HepG2 (cell line): ENCODE measurements around the gene IFNK. TPM values are rescaled to one million over a fixed set of nuclear protein-coding genes. Genes with fewer than 3 reads are reported as not detected.

Experiments
- ATAC-seq: fragments of 200-7000 bp; cut with Tn5 transposase; 3 replicates; pipeline ENCODE4 v1.9.1; 2020; ENCODE audit warnings: mild to moderate bottlenecking, moderate library complexity
- BruUV-seq: library from RNA; stranded (reverse); fragments of 400-500 nt; replicated peaks from 2 replicates; lab custom pipeline; 2021; lab: Mats Ljungman, UMichigan
- CTCF ChIA-PET: fragments of 300-600 bp; formaldehyde crosslinking; extraction: SDS; loops from one replicate; lab custom pipeline; 2021; ENCODE audit warnings: low total read pairs, inconsistent platforms, low intra/inter-chr PET ratio; lab: Yijun Ruan, JAX
- POLR2A ChIA-PET: fragments of 350-600 bp; sonication (Branson Sonifier 250); formaldehyde crosslinking; loops from one replicate; lab custom pipeline; 2020; ENCODE audit warnings: antibody characterized with exemption, inconsistent platforms; lab: Yijun Ruan, JAX
- DNase-seq: peaks from one replicate; pipeline ENCODE4 v3.0.0-alpha.2; 2015; ENCODE audit warnings: low spot score
- FAIRE-seq: peaks from 3 replicates; lab custom pipeline; 2011; peaks lifted over from hg19 to GRCh38; lab: Jason Lieb, UNC
- H2AFZ ChIP-seq: one replicate; pipeline ENCODE4 v1.6.1; 2011; ENCODE audit warnings: low read length, inconsistent platforms
- H3K27ac ChIP-seq: fragments of 300-600 bp; 3 replicates; pipeline ENCODE4 v1.8.0; 2011; ENCODE audit warnings: mixed run types, mild to moderate bottlenecking, mixed read lengths, low read length, inconsistent platforms; ENCODE audit not compliant: insufficient read depth; ENCODE audit errors: extremely low read length
- H3K27me3 ChIP-seq, 2 experiments: fragments of 200-600 bp in 1 of 2; 2 replicates in 1 of 2; 3 replicates in 1 of 2; pipeline versions ENCODE4 v1.6.0 to v1.8.0; 2011; ENCODE audit warnings: low read length in 2 of 2, mild to moderate bottlenecking in 2 of 2, moderate library complexity in 2 of 2, inconsistent platforms in 1 of 2; ENCODE audit not compliant: insufficient read depth in 2 of 2, control insufficient read depth in 1 of 2
- H3K36me3 ChIP-seq, 2 experiments: fragments of 200-600 bp in 1 of 2; replicated peaks in 1 of 2; 2 replicates in 1 of 2; 3 replicates in 1 of 2; pipeline versions ENCODE4 v1.5.1 to v1.8.0; 2011; ENCODE audit warnings: low read length in 2 of 2, inconsistent platforms in 1 of 2; ENCODE audit not compliant: insufficient read depth in 2 of 2, control insufficient read depth in 1 of 2
- H3K4me1 ChIP-seq: 2 replicates; pipeline ENCODE4 v1.5.1; 2012; ENCODE audit warnings: low read length, inconsistent platforms; ENCODE audit not compliant: insufficient read depth
- H3K4me2 ChIP-seq: 2 replicates; pipeline ENCODE4 v1.6.0; 2011; ENCODE audit warnings: low read depth, low read length, inconsistent platforms
- H3K4me3 ChIP-seq, 3 experiments: fragments of 200-600 bp in 1 of 3; sonication (generic), shearing (Covaris generic) in 1 of 3; replicated peaks in 1 of 3; 2 replicates each; pipeline ENCODE4 v1.5.1; 2011 to 2016; ENCODE audit warnings: low read length in 3 of 3, inconsistent platforms in 2 of 3, low read depth in 2 of 3, mild to moderate bottlenecking in 2 of 3, control low read depth in 1 of 3, mixed read lengths in 1 of 3; ENCODE audit not compliant: insufficient read depth in 1 of 3
- H3K79me2 ChIP-seq: one replicate; pipeline ENCODE4 v1.6.1; 2011; ENCODE audit warnings: low read length, inconsistent platforms; ENCODE audit not compliant: insufficient read depth
- H3K9ac ChIP-seq: 2 replicates; pipeline ENCODE4 v1.6.0; 2011; ENCODE audit warnings: mild to moderate bottlenecking, low read depth, low read length, inconsistent platforms; ENCODE audit not compliant: insufficient read depth
- H3K9me3 ChIP-seq: 2 replicates; pipeline ENCODE4 v1.5.1; 2012; ENCODE audit warnings: mild to moderate bottlenecking, low read length
- H4K20me1 ChIP-seq: 2 replicates; pipeline ENCODE4 v1.6.0; 2011; ENCODE audit warnings: inconsistent platforms, mild to moderate bottlenecking, low read length, moderate library complexity; ENCODE audit not compliant: insufficient read depth
- ASH2L ChIP-seq: fragments of 300-600, 200-600 bp; sonication (generic); IDR thresholded peaks from 2 replicates; pipeline ENCODE4 v1.7.0; 2017; ENCODE audit warnings: low read depth, mild to moderate bottlenecking, moderate library complexity, mixed read lengths, low read length; ENCODE audit not compliant: insufficient read length
- CAMTA2 ChIP-seq: sonication (generic); formaldehyde crosslinking; IDR thresholded peaks from 2 replicates; pipeline ENCODE4 v1.4.0; 2020; ENCODE audit warnings: mild to moderate bottlenecking, missing genetic modification reagents, borderline replicate concordance
- HNF4A ChIP-seq: sonication (generic); formaldehyde crosslinking; IDR thresholded peaks from 2 replicates; pipeline ENCODE4 v1.4.0; 2020; ENCODE audit warnings: missing genetic modification reagents
- RAD51 ChIP-seq: fragments of 450-650 bp; IDR thresholded peaks from 2 replicates; pipeline ENCODE4 v1.6.1; 2016; ENCODE audit warnings: borderline replicate concordance
- SOX13 ChIP-seq, 3 experiments: fragments of 450-650 bp in 1 of 3; sonication (generic) in 1 of 3; formaldehyde crosslinking in 1 of 3; IDR thresholded peaks in 2 of 3; conservative IDR thresholded peaks in 1 of 3; 2 replicates each; pipeline versions ENCODE4 v1.5.0 to v1.6.1; 2016 to 2020; ENCODE audit warnings: antibody characterized with exemption in 1 of 3, mild to moderate bottlenecking in 1 of 3, missing compliant biosample characterization in 1 of 3, missing genetic modification reagents in 1 of 3, moderate library complexity in 1 of 3
- ZNF546 ChIP-seq: sonication (generic); formaldehyde crosslinking; conservative IDR thresholded peaks from 2 replicates; pipeline ENCODE4 v1.8.1; 2023; ENCODE audit warnings: mild to moderate bottlenecking, missing genetic modification reagents
- ZNF703 ChIP-seq: sonication (generic); formaldehyde crosslinking; IDR thresholded peaks from 2 replicates; pipeline ENCODE4 v1.5.1; 2020; ENCODE audit warnings: missing genetic modification reagents, mild to moderate bottlenecking, moderate library complexity, borderline replicate concordance
- ZNF775 ChIP-seq: sonication (generic); formaldehyde crosslinking; IDR thresholded peaks from 2 replicates; pipeline ENCODE4 v1.4.0; 2020; ENCODE audit warnings: missing genetic modification reagents, mild to moderate bottlenecking, moderate library complexity, borderline replicate concordance
- WGBS: methylation state at CpG from one replicate; pipeline ENCODE4 v1.1.6; 2017; ENCODE audit warnings: low lambda C conversion rate; 5-methylcytosine and 5-hydroxymethylcytosine counted together
- in situ Hi-C: cut with HindIII; loops from 2 replicates; pipeline ENCODE4 v1.10.0; 2017; ENCODE audit warnings: low pct_unique_long_range_greater_than_20kb; ENCODE audit not compliant: extremely low pct_ligation_motif_present
- intact Hi-C: fragments of 100-400 bp; cut with micrococcal nuclease; formaldehyde crosslinking; loops from one replicate; pipeline ENCODE4 v1.10.0; 2022; ENCODE audit not compliant: unreplicated experiment
- polyA plus RNA-seq, 8 experiments: library from polyadenylated mRNA; depleted of rRNA in 3 of 8; stranded (reverse) in 7 of 8; unstranded in 1 of 8; fragments of >200 nt; fragmentation: Illumina TruSeq in 4 of 8; extraction: Trizol in 4 of 8; gene quantifications; 2 replicates each; pipeline versions ENCODE4 v1.2.1 to v1.2.3, GENCODE V29; 2011 to 2016; ENCODE audit warnings: low read depth in 4 of 8, missing spikeins in 1 of 8, mixed read lengths in 1 of 8; ENCODE audit not compliant: insufficient read depth in 1 of 8
- total RNA-seq, 5 experiments: library from RNA; depleted of rRNA; stranded (reverse); fragments of >200 nt; fragmentation: Illumina TruSeq; extraction: Trizol; gene quantifications; 2 replicates each; pipeline ENCODE4 v1.2.3, GENCODE V29; 2016; ENCODE audit warnings: low read depth in 1 of 5
- TF ChIP-seq, protein P1 (sequence below): sonication (generic); formaldehyde crosslinking; IDR thresholded peaks from 2 replicates; pipeline ENCODE4 v1.4.0; 2020; ENCODE audit warnings: low read depth, missing genetic modification reagents
- TF ChIP-seq, protein P2 (sequence below): sonication (generic); formaldehyde crosslinking; IDR thresholded peaks from 2 replicates; pipeline ENCODE4 v1.5.0; 2020; ENCODE audit warnings: mild to moderate bottlenecking, missing genetic modification reagents
- TF ChIP-seq, protein P3 (sequence below): IDR thresholded peaks from 2 replicates; pipeline ENCODE4 v1.6.1; 2016; ENCODE audit warnings: missing compliant biosample characterization, missing genetic modification reagents, borderline replicate concordance

Gene IFNK
- total and polyA plus RNA-seq, 2 of the 13 experiments (the other 11 are each of a cell fraction or from before 2014, with no cell fraction given): not detected

DNA sequence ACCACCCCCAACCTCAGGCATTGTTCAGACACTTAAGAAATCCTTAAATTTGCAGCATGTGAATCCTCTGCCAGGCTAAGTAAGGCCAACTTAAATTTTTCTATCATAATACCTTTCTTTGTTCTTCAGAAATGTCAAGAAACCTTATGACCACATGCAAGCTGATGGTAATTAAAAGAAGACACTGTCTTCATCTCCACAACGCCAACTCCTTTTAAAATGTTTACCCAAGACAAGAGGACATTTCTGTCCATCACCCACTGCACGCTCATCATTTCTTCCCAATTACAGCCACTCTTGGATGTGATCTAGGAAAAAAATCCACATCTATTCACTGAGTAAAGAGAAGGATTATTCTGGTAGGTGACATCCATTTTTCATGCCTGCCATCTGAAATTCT, 6.1 kb upstream of the IFNK start:
- no peaks in the 10 kb centered on the region for H3K79me2 ChIP-seq
- WGBS: 4% methylated on average over 2 of the region's 2 CpGs
- no peaks in the 10 kb centered on the region for H3K36me3 ChIP-seq
- in situ Hi-C loops (no loop called here), intact Hi-C loops (no loop called here)
- no peak for DNase-seq
- no peaks in the 10 kb centered on the region for H3K9me3 ChIP-seq
- no peak for ATAC-seq
- no peak overlapping the region for H2AFZ ChIP-seq
- no peak overlapping the region for H3K4me3 ChIP-seq
- H3K4me1 ChIP-seq: no peaks in the 10 kb centered on the region
- H3K27ac ChIP-seq: no peak overlapping the region
- no peak overlapping the region for H3K4me2 ChIP-seq
- no peaks in the 10 kb centered on the region for H3K27me3 ChIP-seq
- FAIRE-seq: no peak
- H3K9ac ChIP-seq: no peak overlapping the region
- no peak for TF ChIP-seq HNF4A (CRISPR knock-in tag)
- TF ChIP-seq ASH2L: no peak
- TF ChIP-seq CAMTA2 (CRISPR knock-in tag): no peak
- no peak for TF ChIP-seq SOX13 (IDR thresholded peaks at IDR 0.05)
- TF ChIP-seq SOX13 (CRISPR knock-in tag; conservative IDR thresholded peaks at IDR 0.05 in 1 of 2, IDR thresholded peaks at IDR 0.05 in 1 of 2): no peak
- TF ChIP-seq ZNF703 (CRISPR knock-in tag): no peak
- TF ChIP-seq ZNF546 (CRISPR knock-in tag): no peak
- ChIA-PET CTCF (no interaction called here), POLR2A (no interaction called here)
- BruUV-seq: no TSS peak
- no peaks in the 10 kb centered on the region for H4K20me1 ChIP-seq

- 8% methylated on average over 4 of the region's 4 CpGs for WGBS
- ChIA-PET POLR2A (no interaction called here), CTCF (no interaction called here)
- Histone ChIP-seq H3K4me1 (no peaks in the 10 kb centered on the region), H3K27me3 (no peaks in the 10 kb centered on the region), H3K4me2 (no peak overlapping the region), H2AFZ (no peak overlapping the region), H3K79me2 (no peaks in the 10 kb centered on the region), H3K9me3 (no peaks in the 10 kb centered on the region), H3K4me3 (no peak overlapping the region), H3K27ac (no peak overlapping the region), H3K9ac (no peak overlapping the region), H3K36me3 (no peaks in the 10 kb centered on the region), H4K20me1 (no peaks in the 10 kb centered on the region)
- ATAC-seq (no peak), FAIRE-seq (no peak), DNase-seq (no peak)
- intact Hi-C loops: no loop called here
- in situ Hi-C loops: no loop called here
- BruUV-seq: no TSS peak
- TF ChIP-seq, protein P1, sequence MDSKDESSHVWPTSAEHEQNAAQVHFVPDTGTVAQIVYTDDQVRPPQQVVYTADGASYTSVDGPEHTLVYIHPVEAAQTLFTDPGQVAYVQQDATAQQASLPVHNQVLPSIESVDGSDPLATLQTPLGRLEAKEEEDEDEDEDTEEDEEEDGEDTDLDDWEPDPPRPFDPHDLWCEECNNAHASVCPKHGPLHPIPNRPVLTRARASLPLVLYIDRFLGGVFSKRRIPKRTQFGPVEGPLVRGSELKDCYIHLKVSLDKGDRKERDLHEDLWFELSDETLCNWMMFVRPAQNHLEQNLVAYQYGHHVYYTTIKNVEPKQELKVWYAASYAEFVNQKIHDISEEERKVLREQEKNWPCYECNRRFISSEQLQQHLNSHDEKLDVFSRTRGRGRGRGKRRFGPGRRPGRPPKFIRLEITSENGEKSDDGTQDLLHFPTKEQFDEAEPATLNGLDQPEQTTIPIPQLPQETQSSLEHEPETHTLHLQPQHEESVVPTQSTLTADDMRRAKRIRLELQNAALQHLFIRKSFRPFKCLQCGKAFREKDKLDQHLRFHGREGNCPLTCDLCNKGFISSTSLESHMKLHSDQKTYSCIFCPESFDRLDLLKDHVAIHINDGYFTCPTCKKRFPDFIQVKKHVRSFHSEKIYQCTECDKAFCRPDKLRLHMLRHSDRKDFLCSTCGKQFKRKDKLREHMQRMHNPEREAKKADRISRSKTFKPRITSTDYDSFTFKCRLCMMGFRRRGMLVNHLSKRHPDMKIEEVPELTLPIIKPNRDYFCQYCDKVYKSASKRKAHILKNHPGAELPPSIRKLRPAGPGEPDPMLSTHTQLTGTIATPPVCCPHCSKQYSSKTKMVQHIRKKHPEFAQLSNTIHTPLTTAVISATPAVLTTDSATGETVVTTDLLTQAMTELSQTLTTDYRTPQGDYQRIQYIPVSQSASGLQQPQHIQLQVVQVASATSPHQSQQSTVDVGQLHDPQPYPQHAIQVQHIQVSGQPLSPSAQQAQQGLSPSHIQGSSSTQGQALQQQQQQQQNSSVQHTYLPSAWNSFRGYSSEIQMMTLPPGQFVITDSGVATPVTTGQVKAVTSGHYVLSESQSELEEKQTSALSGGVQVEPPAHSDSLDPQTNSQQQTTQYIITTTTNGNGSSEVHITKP: no peak
- no peak for TF ChIP-seq ZNF775 (CRISPR knock-in tag)
- no peak for TF ChIP-seq RAD51
- TF ChIP-seq, protein P2, sequence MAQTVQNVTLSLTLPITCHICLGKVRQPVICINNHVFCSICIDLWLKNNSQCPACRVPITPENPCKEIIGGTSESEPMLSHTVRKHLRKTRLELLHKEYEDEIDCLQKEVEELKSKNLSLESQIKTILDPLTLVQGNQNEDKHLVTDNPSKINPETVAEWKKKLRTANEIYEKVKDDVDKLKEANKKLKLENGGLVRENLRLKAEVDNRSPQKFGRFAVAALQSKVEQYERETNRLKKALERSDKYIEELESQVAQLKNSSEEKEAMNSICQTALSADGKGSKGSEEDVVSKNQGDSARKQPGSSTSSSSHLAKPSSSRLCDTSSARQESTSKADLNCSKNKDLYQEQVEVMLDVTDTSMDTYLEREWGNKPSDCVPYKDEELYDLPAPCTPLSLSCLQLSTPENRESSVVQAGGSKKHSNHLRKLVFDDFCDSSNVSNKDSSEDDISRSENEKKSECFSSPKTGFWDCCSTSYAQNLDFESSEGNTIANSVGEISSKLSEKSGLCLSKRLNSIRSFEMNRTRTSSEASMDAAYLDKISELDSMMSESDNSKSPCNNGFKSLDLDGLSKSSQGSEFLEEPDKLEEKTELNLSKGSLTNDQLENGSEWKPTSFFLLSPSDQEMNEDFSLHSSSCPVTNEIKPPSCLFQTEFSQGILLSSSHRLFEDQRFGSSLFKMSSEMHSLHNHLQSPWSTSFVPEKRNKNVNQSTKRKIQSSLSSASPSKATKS (CRISPR knock-in tag): no peak
- TF ChIP-seq, protein P3, sequence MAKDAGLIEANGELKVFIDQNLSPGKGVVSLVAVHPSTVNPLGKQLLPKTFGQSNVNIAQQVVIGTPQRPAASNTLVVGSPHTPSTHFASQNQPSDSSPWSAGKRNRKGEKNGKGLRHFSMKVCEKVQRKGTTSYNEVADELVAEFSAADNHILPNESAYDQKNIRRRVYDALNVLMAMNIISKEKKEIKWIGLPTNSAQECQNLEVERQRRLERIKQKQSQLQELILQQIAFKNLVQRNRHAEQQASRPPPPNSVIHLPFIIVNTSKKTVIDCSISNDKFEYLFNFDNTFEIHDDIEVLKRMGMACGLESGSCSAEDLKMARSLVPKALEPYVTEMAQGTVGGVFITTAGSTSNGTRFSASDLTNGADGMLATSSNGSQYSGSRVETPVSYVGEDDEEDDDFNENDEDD (CRISPR knock-in tag): no peak
Measured at GRCh38 chr9:27518809-27519208, 5.3 kb upstream of the IFNK start.
